GM19328 (cell line): ENCODE measurements around the gene MANF.
A peak's percentile ranks its signal among the peaks of the same experiment; 100 is the strongest.

ENCODE experiments used
- ATAC-seq: cut with Tn5 transposase; IDR thresholded peaks from one replicate; pipeline ENCODE4 v1.9.1; 2021; ENCODE audit warnings: mild to moderate bottlenecking, moderate library complexity; ENCODE audit not compliant: unreplicated experiment

MANF gene

GRCh38 chr3:51388286-51389029, 3.4 kb downstream of the MANF start:
- no peak for ATAC-seq

GRCh38 chr3:51389423-51390183, 4.5 kb downstream of the MANF start:
- no peak for ATAC-seq

GRCh38 chr3:51390246-51391074, 5.4 kb downstream of the MANF start:
- ATAC-seq: no peak

GRCh38 chr3:51391075-51391565, 6.0 kb downstream of the MANF start, which contains the start of gene RBM15B:
Gene RBM15B, plus strand, starts transcription at chr3:51391285. Its CDS starts 115 bp downstream, at chr3:51391400.
- peak; percentile 94 for ATAC-seq

GRCh38 chr3:51391566-51392354, 6.7 kb downstream of the MANF start:
- peak; percentile 17 for ATAC-seq

GRCh38 chr3:51392355-51393133, 7.5 kb downstream of the MANF start:
- no peak for ATAC-seq

- no peak for ATAC-seq
These were observed 8.0 kb downstream of the MANF start for GRCh38 chr3:51393134-51393495.

GRCh38 chr3:51393564-51393963, 8.5 kb downstream of the MANF start:
- no peak for ATAC-seq

GRCh38 chr3:51394541-51394940, 9.4 kb downstream of the MANF start:
- no peak for ATAC-seq

GRCh38 chr3:51395493-51396213, 10.6 kb downstream of the MANF start:
- no peak for ATAC-seq

GRCh38 chr3:51396401-51396800, 11.3 kb downstream of the MANF start:
- no peak for ATAC-seq

GRCh38 chr3:51397392-51397791, 12.3 kb downstream of the MANF start:
- ATAC-seq: no peak

GRCh38 chr3:51398595-51399310, 13.7 kb downstream of the MANF start:
- ATAC-seq: no peak

GRCh38 chr3:51400166-51400565, 15.1 kb downstream of the MANF start:
- ATAC-seq: no peak

GRCh38 chr3:51401735-51402134, 16.6 kb downstream of the MANF start:
- ATAC-seq: no peak

- no peak for ATAC-seq
These were observed 18.6 kb downstream of the MANF start for GRCh38 chr3:51403675-51404074.

- no peak for ATAC-seq
These were observed 22.9 kb downstream of the MANF start for GRCh38 chr3:51408021-51408420.

- ATAC-seq: no peak
These were observed 23.7 kb downstream of the MANF start for GRCh38 chr3:51408813-51409212.
